Activated CD8-positive, alpha-beta memory T cell treated with anti-CD3 and anti-CD28 coated beads for 4 hours (primary cell): ENCODE results near the gene XDH.

ENCODE experiments used
- DNase-seq, 2 donors: peaks; one replicate each; pipeline ENCODE4 v3.0.0-alpha.2; 2020; ENCODE audit warnings: low read depth in 2 of 2

The XDH gene

GRCh38 chr2:31365834-31366505, 48.6 kb downstream of the XDH start:
- no peak for DNase-seq

GRCh38 chr2:31365348-31365747, 49.2 kb downstream of the XDH start:
- no peak for DNase-seq

- DNase-seq = no peak
These were observed 50.4 kb downstream of the XDH start for GRCh38 chr2:31363956-31364750.

- no peak for DNase-seq
These were observed 52.0 kb downstream of the XDH start for GRCh38 chr2:31362581-31362980.

GRCh38 chr2:31359229-31359628, 55.3 kb downstream of the XDH start:
- no peak for DNase-seq

- DNase-seq = no peak
These were observed 59.7 kb downstream of the XDH start for GRCh38 chr2:31354837-31355236.

- DNase-seq = no peak
These were observed 61.4 kb downstream of the XDH start for GRCh38 chr2:31353179-31353578.

- DNase-seq = no peak
These were observed 64.9 kb downstream of the XDH start for GRCh38 chr2:31349684-31350083.

- no peak for DNase-seq
These were observed 65.4 kb downstream of the XDH start for GRCh38 chr2:31349160-31349559.

GRCh38 chr2:31348618-31349017, 65.9 kb downstream of the XDH start:
- no peak for DNase-seq

GRCh38 chr2:31347750-31348149, 66.8 kb downstream of the XDH start:
- no peak for DNase-seq

- DNase-seq = no peak
These were observed 67.2 kb downstream of the XDH start for GRCh38 chr2:31347319-31347718.

- DNase-seq = no peak
These were observed 70.1 kb downstream of the XDH start for GRCh38 chr2:31344447-31344846.

GRCh38 chr2:31341351-31341750, 73.2 kb downstream of the XDH start:
- DNase-seq = no peak

- no peak for DNase-seq
These were observed 74.8 kb downstream of the XDH start for GRCh38 chr2:31339696-31340095.

- DNase-seq = no peak
These were observed 76.7 kb downstream of the XDH start for GRCh38 chr2:31337860-31338259.

GRCh38 chr2:31337197-31337596, 77.3 kb downstream of the XDH start:
- no peak for DNase-seq

- DNase-seq = no peak
These were observed 78.5 kb downstream of the XDH start for GRCh38 chr2:31335921-31336585.

- DNase-seq = no peak
These were observed 80.1 kb downstream of the XDH start for GRCh38 chr2:31334311-31335026.

GRCh38 chr2:31333527-31334183, 80.9 kb downstream of the XDH start:
- peak; percentile 43 to 44 for DNase-seq

GRCh38 chr2:31333046-31333445, 81.5 kb downstream of the XDH start:
- no peak for DNase-seq

GRCh38 chr2:31332521-31332920, 82.0 kb downstream of the XDH start:
- DNase-seq = no peak
